ENCODE data around the gene ATP10A. TPM values are rescaled to one million over a fixed set of nuclear protein-coding genes. Genes with fewer than 3 reads are reported as not detected.

ATP10A gene
- polyA plus RNA-seq, 1 donor (not counting 4 experiments of a cell fraction or from before 2014, with no cell fraction given) = not detected

DNA sequence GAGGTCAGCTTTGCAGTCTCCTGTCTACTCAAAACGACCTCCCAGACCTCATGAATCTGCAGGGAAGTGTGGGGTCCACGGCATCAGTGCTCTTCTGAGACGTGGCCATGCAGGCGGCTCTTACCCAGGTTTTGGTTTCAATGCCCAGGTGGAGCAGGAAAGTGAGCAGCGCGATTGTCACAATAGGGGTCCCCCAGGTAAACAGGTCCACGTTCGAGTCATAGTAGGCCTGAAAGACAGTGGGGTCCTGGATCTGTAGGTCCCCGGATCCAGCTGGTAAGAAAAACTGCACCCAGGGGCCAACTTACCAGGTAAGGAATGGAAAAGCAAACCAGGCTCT, 182.5 kb downstream of the ATP10A start:
- Histone ChIP-seq H3K4me2 (ENCODE audit: control insufficient read depth, extremely low read depth, insufficient read depth, low read depth, low read length) (no peak overlapping the region), H2AFZ (ENCODE audit: control insufficient read depth, low read length) (no peak overlapping the region), H3K9me3 (ENCODE audit: control insufficient read depth, low read depth, low read length) (peaks cover 10% of the 10 kb centered on the region), H3K4me1 (ENCODE audit: control insufficient read depth, extremely low read depth, insufficient read depth, low read length) (no peaks in the 10 kb centered on the region), H3K36me3 (ENCODE audit: control insufficient read depth in 2 of 2, extremely low read depth in 1 of 2, insufficient read depth in 2 of 2, low read length in 2 of 2) (no peaks in the 10 kb centered on the region), H3K9ac (ENCODE audit: control insufficient read depth, extremely low read depth, insufficient read depth, low read length) (no peak overlapping the region), H3K9me1 (ENCODE audit: control insufficient read depth, extremely low read depth, insufficient read depth, low read length) (no peaks in the 10 kb centered on the region), H3K4me3 (ENCODE audit: control insufficient read depth in 2 of 3, extremely low read depth in 1 of 3, insufficient read depth in 2 of 3, low read depth in 1 of 3, low read length in 3 of 3) (no peak overlapping the region), H3K27ac (ENCODE audit: control insufficient read depth, insufficient read depth, low read length) (no peak overlapping the region), H4K20me1 (ENCODE audit: control insufficient read depth, extremely low read depth, insufficient read depth, low read length) (no peaks in the 10 kb centered on the region), H3K27me3 (ENCODE audit: control insufficient read depth, extremely low read depth, insufficient read depth, low read length) (no peaks in the 10 kb centered on the region), H3K79me2 (ENCODE audit: control insufficient read depth, insufficient read depth, low read length) (no peaks in the 10 kb centered on the region)
- FAIRE-seq = no peak
- TF ChIP-seq, protein P1, sequence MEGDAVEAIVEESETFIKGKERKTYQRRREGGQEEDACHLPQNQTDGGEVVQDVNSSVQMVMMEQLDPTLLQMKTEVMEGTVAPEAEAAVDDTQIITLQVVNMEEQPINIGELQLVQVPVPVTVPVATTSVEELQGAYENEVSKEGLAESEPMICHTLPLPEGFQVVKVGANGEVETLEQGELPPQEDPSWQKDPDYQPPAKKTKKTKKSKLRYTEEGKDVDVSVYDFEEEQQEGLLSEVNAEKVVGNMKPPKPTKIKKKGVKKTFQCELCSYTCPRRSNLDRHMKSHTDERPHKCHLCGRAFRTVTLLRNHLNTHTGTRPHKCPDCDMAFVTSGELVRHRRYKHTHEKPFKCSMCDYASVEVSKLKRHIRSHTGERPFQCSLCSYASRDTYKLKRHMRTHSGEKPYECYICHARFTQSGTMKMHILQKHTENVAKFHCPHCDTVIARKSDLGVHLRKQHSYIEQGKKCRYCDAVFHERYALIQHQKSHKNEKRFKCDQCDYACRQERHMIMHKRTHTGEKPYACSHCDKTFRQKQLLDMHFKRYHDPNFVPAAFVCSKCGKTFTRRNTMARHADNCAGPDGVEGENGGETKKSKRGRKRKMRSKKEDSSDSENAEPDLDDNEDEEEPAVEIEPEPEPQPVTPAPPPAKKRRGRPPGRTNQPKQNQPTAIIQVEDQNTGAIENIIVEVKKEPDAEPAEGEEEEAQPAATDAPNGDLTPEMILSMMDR (optimal IDR thresholded peaks at IDR 0.05 in 1 of 3, IDR thresholded peaks at IDR 0.05 in 1 of 3, conservative IDR thresholded peaks at IDR 0.05 in 1 of 3; ENCODE audit: extremely low read depth in 1 of 3, insufficient read depth in 2 of 3, low read length in 3 of 3) = no peak
- TF ChIP-seq EZH2 (IDR thresholded peaks at IDR 0.05; ENCODE audit: low read length) = no peak
- dilution Hi-C loops (cut with MboI; ENCODE audit: extremely low pct_ligation_motif_present, low sequenced_read_pairs) = no loop called here
- DNase-seq (ENCODE audit: low read depth, low spot score) = no peak

DNA sequence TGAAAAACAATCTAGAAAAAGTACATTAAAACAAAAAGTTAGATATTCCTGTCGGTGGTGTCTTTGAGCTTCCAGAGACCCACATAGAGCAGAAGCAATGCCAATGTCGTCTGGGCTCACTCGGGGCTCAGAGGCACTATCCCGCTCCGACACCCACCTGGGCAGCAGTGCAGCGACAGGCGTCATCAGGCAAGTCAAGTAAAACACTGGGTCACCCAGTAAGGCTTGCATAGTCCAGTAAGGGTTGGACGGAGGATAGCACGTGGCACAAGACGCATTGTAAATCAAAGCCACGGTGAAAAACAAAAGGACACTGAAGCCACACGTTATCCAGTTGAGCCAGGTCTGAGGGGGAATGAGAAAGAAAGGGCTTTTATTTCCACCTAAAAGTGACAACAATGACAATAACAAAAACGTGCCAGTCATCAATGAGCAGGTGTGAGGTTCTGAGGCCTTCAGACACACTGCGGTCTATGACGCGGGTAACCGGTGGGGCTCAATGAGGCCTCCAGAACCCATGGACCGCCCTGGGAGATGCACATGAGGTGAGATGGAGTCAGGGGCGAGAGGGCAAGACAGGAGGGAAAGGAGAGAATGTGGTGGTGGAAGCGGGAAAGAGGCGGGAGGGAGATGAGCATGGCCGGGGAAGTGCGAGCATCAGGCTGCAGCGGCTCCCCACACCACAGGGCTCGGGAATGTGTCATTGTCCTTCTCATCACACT, 183.0 kb downstream of the ATP10A start:
- no peak overlapping the region for H3K9ac ChIP-seq (ENCODE audit: control insufficient read depth, extremely low read depth, insufficient read depth, low read length)
- no peaks in the 10 kb centered on the region for H3K79me2 ChIP-seq (ENCODE audit: control insufficient read depth, insufficient read depth, low read length)
- FAIRE-seq (no peak), DNase-seq (ENCODE audit: low read depth, low spot score) (no peak)
- H3K27ac ChIP-seq (ENCODE audit: control insufficient read depth, insufficient read depth, low read length) = no peak overlapping the region
- H3K4me2 ChIP-seq (ENCODE audit: control insufficient read depth, extremely low read depth, insufficient read depth, low read depth, low read length) = no peak overlapping the region
- dilution Hi-C loops (cut with MboI; ENCODE audit: extremely low pct_ligation_motif_present, low sequenced_read_pairs) = no loop called here
- H3K27me3 ChIP-seq (ENCODE audit: control insufficient read depth, extremely low read depth, insufficient read depth, low read length) = no peaks in the 10 kb centered on the region
- no peak overlapping the region for H3K4me3 ChIP-seq (ENCODE audit: control insufficient read depth in 2 of 3, extremely low read depth in 1 of 3, insufficient read depth in 2 of 3, low read depth in 1 of 3, low read length in 3 of 3)
- H3K36me3 ChIP-seq (ENCODE audit: control insufficient read depth in 2 of 2, extremely low read depth in 1 of 2, insufficient read depth in 2 of 2, low read length in 2 of 2) = no peaks in the 10 kb centered on the region
- TF ChIP-seq, protein P1 (optimal IDR thresholded peaks at IDR 0.05 in 1 of 3, IDR thresholded peaks at IDR 0.05 in 1 of 3, conservative IDR thresholded peaks at IDR 0.05 in 1 of 3; ENCODE audit: extremely low read depth in 1 of 3, insufficient read depth in 2 of 3, low read length in 3 of 3) = no peak
- TF ChIP-seq EZH2 (IDR thresholded peaks at IDR 0.05; ENCODE audit: low read length) = no peak
- no peaks in the 10 kb centered on the region for H4K20me1 ChIP-seq (ENCODE audit: control insufficient read depth, extremely low read depth, insufficient read depth, low read length)
- peaks cover 10% of the 10 kb centered on the region for H3K9me3 ChIP-seq (ENCODE audit: control insufficient read depth, low read depth, low read length)
- H3K4me1 ChIP-seq (ENCODE audit: control insufficient read depth, extremely low read depth, insufficient read depth, low read length) = no peaks in the 10 kb centered on the region
- H2AFZ ChIP-seq (ENCODE audit: control insufficient read depth, low read length) = no peak overlapping the region
- no peaks in the 10 kb centered on the region for H3K9me1 ChIP-seq (ENCODE audit: control insufficient read depth, extremely low read depth, insufficient read depth, low read length)
